H1 (cell line): ENCODE measurements around the gene CYP1B1. TPM values are rescaled to one million over a fixed set of nuclear protein-coding genes. Genes with fewer than 3 reads are reported as not detected.

Source experiments
- CTCF ChIA-PET: fragments of 300-600 bp; sonication (Branson Sonifier 250); formaldehyde crosslinking; loops from one replicate; lab custom pipeline; 2021; ENCODE audit not compliant: partially characterized antibody; lab: Charles Lee
- POLR2A ChIA-PET: fragments of 300-600 bp; sonication (Branson Sonifier 250); formaldehyde crosslinking; loops from one replicate; lab custom pipeline; 2021; ENCODE audit warnings: inconsistent platforms; ENCODE audit not compliant: partially characterized antibody; lab: Charles Lee
- DNase-seq, 2 experiments: peaks; one replicate each; pipeline versions ENCODE4 v3.0.0 to v3.0.0-alpha.2; 2010 to 2022; ENCODE audit warnings: low spot score in 2 of 2, low read depth in 1 of 2, mixed read lengths in 1 of 2
- FAIRE-seq: peaks from 2 replicates; lab custom pipeline; 2011; peaks lifted over from hg19 to GRCh38; lab: Jason Lieb, UNC
- H2AFZ ChIP-seq: 2 replicates; pipeline ENCODE4 v1.8.1; 2012; ENCODE audit warnings: low read length, inconsistent platforms
- H2AK5ac ChIP-seq: 2 replicates; pipeline ENCODE4 v1.6.1; 2013; ENCODE audit warnings: low read depth, low read length
- H2BK120ac ChIP-seq: replicated peaks from 2 replicates; pipeline ENCODE3; 2013; ENCODE audit warnings: low read depth, low read length, inconsistent platforms
- H2BK12ac ChIP-seq: 2 replicates; pipeline ENCODE4 v1.6.1; 2013; ENCODE audit warnings: low read depth, low read length
- H2BK15ac ChIP-seq: 2 replicates; pipeline ENCODE4 v1.6.1; 2013; ENCODE audit warnings: low read length
- H2BK20ac ChIP-seq: 2 replicates; pipeline ENCODE4 v1.6.1; 2013; ENCODE audit warnings: low read length
- H2BK5ac ChIP-seq: 2 replicates; pipeline ENCODE4 v1.6.1; 2013; ENCODE audit warnings: low read depth, low read length
- H3K14ac ChIP-seq: 2 replicates; pipeline ENCODE4 v1.6.1; 2013; ENCODE audit warnings: inconsistent platforms; ENCODE audit not compliant: insufficient read length
- H3K18ac ChIP-seq: 2 replicates; pipeline ENCODE4 v1.6.1; 2013; ENCODE audit warnings: low read length; ENCODE audit errors: extremely low read depth
- H3K23ac ChIP-seq: 2 replicates; pipeline ENCODE4 v1.6.1; 2013; ENCODE audit warnings: inconsistent platforms; ENCODE audit not compliant: insufficient read length
- H3K23me2 ChIP-seq: 2 replicates; pipeline ENCODE4 v1.6.1; 2013; ENCODE audit warnings: low read depth, low read length
- H3K27ac ChIP-seq: 2 replicates; pipeline ENCODE4 v1.6.1; 2011; ENCODE audit warnings: low read depth, low read length, inconsistent platforms
- H3K27me3 ChIP-seq, 4 experiments: replicated peaks in 1 of 4; 1 replicate in 1 of 4; 2 replicates in 3 of 4; pipeline versions ENCODE4 v1.6.1 to v1.8.1; 2011 to 2013; ENCODE audit warnings: low read length in 3 of 4, mild to moderate bottlenecking in 3 of 4, inconsistent platforms in 2 of 4, mixed read lengths in 2 of 4, moderate library complexity in 1 of 4; ENCODE audit not compliant: control insufficient read depth in 3 of 4, insufficient read depth in 3 of 4; ENCODE audit errors: extremely low read depth in 1 of 4
- H3K36me3 ChIP-seq, 4 experiments: 2 replicates each; pipeline versions ENCODE4 v1.6.1 to v1.8.1; 2011 to 2013; ENCODE audit warnings: mild to moderate bottlenecking in 4 of 4, low read length in 3 of 4, moderate library complexity in 2 of 4, control low read depth in 1 of 4, inconsistent platforms in 1 of 4; ENCODE audit not compliant: insufficient read depth in 4 of 4, control insufficient read depth in 2 of 4
- H3K4ac ChIP-seq: replicated peaks from 2 replicates; pipeline ENCODE3; 2013; ENCODE audit warnings: low read length, low read depth, mixed read lengths, inconsistent platforms; ENCODE audit not compliant: insufficient read length
- H3K4me1 ChIP-seq, 4 experiments: replicated peaks in 1 of 4; 1 replicate in 1 of 4; 2 replicates in 3 of 4; pipeline versions ENCODE4 v1.6.1 to v1.8.1; 2011 to 2013; ENCODE audit warnings: low read length in 3 of 4, inconsistent platforms in 2 of 4, mixed read lengths in 1 of 4; ENCODE audit not compliant: insufficient read depth in 4 of 4, control insufficient read depth in 3 of 4
- H3K4me2 ChIP-seq, 2 experiments: 2 replicates each; pipeline versions ENCODE4 v1.6.1 to v1.8.1; 2011 to 2013; ENCODE audit warnings: low read depth in 2 of 2, low read length in 2 of 2, control low read depth in 1 of 2, inconsistent platforms in 1 of 2, mild to moderate bottlenecking in 1 of 2; ENCODE audit not compliant: insufficient read depth in 1 of 2
- H3K4me3 ChIP-seq, 4 experiments: fragments of 200-600, 300-600 bp in 1 of 4; sonication (generic), shearing (Covaris generic), sonication (Bioruptor Twin) in 1 of 4; 2 replicates each; pipeline versions ENCODE4 v1.5.1 to v1.8.1; 2011 to 2016; ENCODE audit warnings: low read length in 4 of 4, low read depth in 3 of 4, control low read depth in 2 of 4, inconsistent platforms in 2 of 4, mild to moderate bottlenecking in 2 of 4, mixed read lengths in 1 of 4, moderate library complexity in 1 of 4; ENCODE audit not compliant: insufficient read depth in 2 of 4; ENCODE audit errors: extremely low read depth in 1 of 4
- H3K56ac ChIP-seq: replicated peaks from 2 replicates; pipeline ENCODE3; 2013; ENCODE audit warnings: low read depth, mild to moderate bottlenecking, mixed read lengths, low read length, inconsistent platforms; ENCODE audit not compliant: insufficient read length
- H3K79me1 ChIP-seq: 2 replicates; pipeline ENCODE4 v1.6.1; 2013; ENCODE audit warnings: low read depth, low read length, control low read depth
- H3K79me2 ChIP-seq, 2 experiments: 2 replicates each; pipeline versions ENCODE4 v1.6.1 to v1.8.1; 2012 to 2013; ENCODE audit warnings: low read length in 2 of 2, mild to moderate bottlenecking in 2 of 2, inconsistent platforms in 1 of 2; ENCODE audit not compliant: insufficient read depth in 2 of 2, control insufficient read depth in 1 of 2
- H3K9ac ChIP-seq, 4 experiments: replicated peaks in 1 of 4; 1 replicate in 1 of 4; 2 replicates in 3 of 4; pipeline versions ENCODE4 v1.6.1 to v1.8.1; 2011 to 2013; ENCODE audit warnings: low read depth in 3 of 4, low read length in 3 of 4, control low read depth in 2 of 4, mild to moderate bottlenecking in 2 of 4, moderate library complexity in 2 of 4, inconsistent platforms in 1 of 4; ENCODE audit errors: extremely low read depth in 1 of 4
- H3K9me3 ChIP-seq, 2 experiments: 2 replicates each; pipeline versions ENCODE4 v1.6.1 to v1.8.1; 2012 to 2013; ENCODE audit warnings: mild to moderate bottlenecking in 2 of 2, moderate library complexity in 2 of 2, control low read depth in 1 of 2, inconsistent platforms in 1 of 2, low read depth in 1 of 2, low read length in 1 of 2, mixed read lengths in 1 of 2; ENCODE audit not compliant: insufficient read depth in 2 of 2
- H4K20me1 ChIP-seq, 2 experiments: replicated peaks in 1 of 2; 2 replicates each; pipeline versions ENCODE3 to v1.8.1; 2011 to 2013; ENCODE audit warnings: inconsistent platforms in 2 of 2, low read length in 2 of 2, mild to moderate bottlenecking in 1 of 2; ENCODE audit not compliant: insufficient read depth in 2 of 2, control insufficient read depth in 1 of 2
- H4K5ac ChIP-seq: 2 replicates; pipeline ENCODE4 v1.6.1; 2013; ENCODE audit warnings: low read length, low read depth, mixed read lengths, inconsistent platforms; ENCODE audit not compliant: insufficient read length
- H4K8ac ChIP-seq: 2 replicates; pipeline ENCODE4 v1.8.0; 2013; ENCODE audit warnings: mild to moderate bottlenecking, moderate library complexity, low read length, inconsistent platforms; ENCODE audit not compliant: insufficient read depth; ENCODE audit errors: extremely low read depth
- H4K91ac ChIP-seq: replicated peaks from 2 replicates; pipeline ENCODE3; 2013; ENCODE audit warnings: low read length, mixed read lengths, inconsistent platforms; ENCODE audit not compliant: insufficient read length
- CHD2 ChIP-seq: IDR thresholded peaks from 2 replicates; pipeline ENCODE4 v1.6.1; 2012; ENCODE audit warnings: low read length, improper control_type of control experiment
- WGBS, 2 experiments: shearing (Covaris generic) in 1 of 2; methylation state at CpG; one replicate each; pipeline versions ENCODE4 v1.1.6 to v1.1.7; 2013 to 2015; ENCODE audit warnings: low lambda C conversion rate in 2 of 2, mixed read lengths in 2 of 2, inconsistent platforms in 1 of 2, low coverage in 1 of 2, missing lambda C conversion rate in 1 of 2; ENCODE audit not compliant: insufficient replicate concordance in 2 of 2, insufficient coverage in 1 of 2, insufficient read length in 1 of 2; ENCODE audit errors: extremely low coverage in 1 of 2, missing lambda C conversion rate in 1 of 2; 5-methylcytosine and 5-hydroxymethylcytosine counted together
- polyA plus RNA-seq, 7 experiments: library from polyadenylated mRNA; depleted of rRNA in 3 of 7; stranded (reverse) in 5 of 7; unstranded in 2 of 7; fragments of >200 nt in 5 of 7; fragments of 200-250 nt in 2 of 7; gene quantifications; 1 replicate in 5 of 7; 2 replicates in 1 of 7; 4 replicates in 1 of 7; pipeline versions ENCODE4 v1.2.1 to v1.2.3, GENCODE V29; 2011 to 2013; ENCODE audit warnings: missing spikeins in 2 of 7, mixed read lengths in 2 of 7
- total RNA-seq: library from RNA; stranded (reverse); fragmentation: NEBNext Ultra II Directional; extraction: Animal tissue kit (Norgen Biotek cat#: 25700); gene quantifications from 2 replicates; pipeline ENCODE4 v1.2.1, GENCODE V29; 2021

The CYP1B1 gene
- total and polyA plus RNA-seq, 2 of the 8 experiments (the other 6 are each of a cell fraction or from before 2014, with no cell fraction given): 1.3 to 5.7 TPM

DNA sequence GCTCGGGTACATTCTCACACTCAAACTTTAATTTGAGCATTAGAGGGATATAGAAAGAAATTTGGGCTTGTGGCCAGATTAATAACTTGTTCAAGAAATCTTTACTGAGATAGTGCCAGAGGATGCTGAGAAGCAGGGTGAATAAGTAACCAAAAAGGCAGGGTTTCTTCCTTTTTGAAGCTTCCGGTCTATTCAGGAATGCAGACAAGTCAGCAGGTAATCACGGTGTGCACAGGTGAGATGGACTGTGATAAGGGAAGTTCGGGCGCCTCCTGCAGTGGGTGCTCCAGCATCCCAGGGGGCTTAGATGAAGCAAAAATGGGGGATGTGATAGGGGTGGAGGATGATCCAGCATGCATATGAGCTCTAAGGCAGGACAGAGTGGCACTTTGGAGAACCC is 44.9 kb upstream of the CYP1B1 start:
- H2BK20ac ChIP-seq: no peak overlapping the region
- H4K91ac ChIP-seq: no peak overlapping the region
- no peaks in the 10 kb centered on the region for H3K4me1 ChIP-seq
- no peak overlapping the region for H3K23ac ChIP-seq
- POLR2A ChIA-PET: interaction anchor here (1.2 kb wide), 1 partner anchor 41 kb away, joined by 3 read pairs; no protein-coding TSS in a partner anchor
- TF ChIP-seq CHD2: no peak
- TF ChIP-seq, all 59 proteins: peak for 0
- no peak for DNase-seq
- no peak for FAIRE-seq
- CTCF ChIA-PET: interaction anchor here (0.7 to 2.1 kb wide), 6 partner anchors 15 to 152 kb away, joined by 3 to 12 read pairs (median 3); partner anchors contain the start of gene CYP1B1
- WGBS, 2 experiments: 87% methylated on average over 5 of the region's 5 CpGs; no CpG with 5 or more reads in 1 of the 2 experiments
- Histone ChIP-seq H3K56ac (no peak overlapping the region), H3K4me2 (no peak overlapping the region), H3K79me1 (no peaks in the 10 kb centered on the region), H2BK5ac (no peak overlapping the region), H4K5ac (no peak overlapping the region), H2BK120ac (no peak overlapping the region), H4K20me1 (no peaks in the 10 kb centered on the region), H2AK5ac (no peak overlapping the region), H3K23me2 (no peaks in the 10 kb centered on the region), H3K36me3 (no peaks in the 10 kb centered on the region), H3K27ac (no peak overlapping the region), H2BK15ac (no peak overlapping the region), H3K27me3 (no peaks in the 10 kb centered on the region; a peak in 1 of 7 replicates), H3K14ac (no peak overlapping the region), H2BK12ac (no peak overlapping the region), H3K4me3 (no peak overlapping the region), H4K8ac (no peak overlapping the region), H3K79me2 (no peaks in the 10 kb centered on the region), H3K9me3 (no peaks in the 10 kb centered on the region), H3K18ac (no peak overlapping the region), H3K9ac (no peak overlapping the region), H2AFZ (no peak overlapping the region), H3K4ac (no peak overlapping the region)
